Uterus (tissue), 2 donors: ENCODE measurements around the gene INPP5B.
A peak's percentile ranks its signal among the peaks of the same experiment; 100 is the strongest.

Experiments used
- CTCF ChIP-seq, 4 experiments: fragments of 200-600 bp in 2 of 4; fragments of 450-650 bp in 2 of 4; sonication (generic) in 2 of 4; IDR thresholded peaks; one replicate each; pipeline ENCODE4 v1.5.1; 2016 to 2019; ENCODE audit warnings: antibody characterized with exemption in 4 of 4, mild to moderate bottlenecking in 2 of 4, moderate library complexity in 1 of 4
- POLR2A ChIP-seq, 2 donors: fragments of 450-650 bp; IDR thresholded peaks; one replicate each; pipeline ENCODE4 v1.6.1; 2016; ENCODE audit warnings: antibody characterized with exemption in 2 of 2, mild to moderate bottlenecking in 1 of 2, moderate library complexity in 1 of 2

GRCh38 chr1:37995751-37996345, 49.0 kb upstream of the INPP5B start:
- TF ChIP-seq CTCF (IDR thresholded peaks at IDR 0.05) (peak in 1 of 4 experiments; percentile 26), POLR2A (IDR thresholded peaks at IDR 0.05) (peak; percentile 34 to 72)
